ENCODE measurements around the gene TRMT6. TPM values are rescaled to one million over a fixed set of nuclear protein-coding genes. Genes with fewer than 3 reads are reported as not detected.

The TRMT6 gene
- polyA plus RNA-seq, 3 donors, result 17.0 to 21.8 (median 18.6) TPM

DNA sequence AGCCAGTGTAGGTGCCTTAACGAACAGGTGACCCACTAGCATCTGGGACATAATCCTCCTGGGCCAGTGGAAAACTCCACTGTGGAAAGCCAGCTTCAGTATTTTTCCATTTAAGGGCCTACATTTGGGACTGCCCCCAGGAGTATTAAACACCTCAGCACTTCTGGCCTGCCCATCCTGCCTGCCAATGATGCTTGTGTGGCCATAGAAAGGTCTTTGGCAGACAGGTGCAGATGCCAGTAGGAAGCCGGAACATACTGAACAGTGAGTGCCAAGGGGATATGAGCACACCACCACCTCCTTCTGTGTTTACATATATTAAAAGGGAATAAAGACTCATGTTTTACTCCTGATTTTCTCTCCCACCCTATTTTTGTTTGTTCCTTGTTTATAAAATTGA is 20.0 kb upstream of the TRMT6 start:
- DNase-seq (ENCODE audit: extremely low read depth in 1 of 11, low read depth in 9 of 11, low spot score in 4 of 11), result no peak

DNA sequence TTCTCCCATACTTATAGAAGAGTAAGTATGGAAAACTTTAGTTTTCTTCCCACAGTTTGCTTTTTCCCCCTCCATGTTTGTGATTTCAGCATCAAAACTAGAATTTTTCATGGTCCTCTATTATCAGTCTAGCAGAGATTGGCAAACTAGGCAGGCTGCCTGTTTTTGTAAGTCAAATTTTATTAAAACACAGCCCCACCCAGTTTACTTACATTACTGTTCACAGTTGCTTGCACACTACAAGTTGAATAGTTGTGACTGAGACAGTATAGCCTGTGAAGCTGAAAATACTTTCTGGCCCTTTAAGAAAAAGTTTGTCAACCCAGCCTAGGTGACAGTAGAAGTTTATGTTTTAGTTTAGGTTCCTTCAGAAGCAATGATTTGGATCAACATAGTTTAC is 19.6 kb upstream of the TRMT6 start:
- DNase-seq (ENCODE audit: extremely low read depth in 1 of 11, low read depth in 9 of 11, low spot score in 4 of 11), result no peak

DNA sequence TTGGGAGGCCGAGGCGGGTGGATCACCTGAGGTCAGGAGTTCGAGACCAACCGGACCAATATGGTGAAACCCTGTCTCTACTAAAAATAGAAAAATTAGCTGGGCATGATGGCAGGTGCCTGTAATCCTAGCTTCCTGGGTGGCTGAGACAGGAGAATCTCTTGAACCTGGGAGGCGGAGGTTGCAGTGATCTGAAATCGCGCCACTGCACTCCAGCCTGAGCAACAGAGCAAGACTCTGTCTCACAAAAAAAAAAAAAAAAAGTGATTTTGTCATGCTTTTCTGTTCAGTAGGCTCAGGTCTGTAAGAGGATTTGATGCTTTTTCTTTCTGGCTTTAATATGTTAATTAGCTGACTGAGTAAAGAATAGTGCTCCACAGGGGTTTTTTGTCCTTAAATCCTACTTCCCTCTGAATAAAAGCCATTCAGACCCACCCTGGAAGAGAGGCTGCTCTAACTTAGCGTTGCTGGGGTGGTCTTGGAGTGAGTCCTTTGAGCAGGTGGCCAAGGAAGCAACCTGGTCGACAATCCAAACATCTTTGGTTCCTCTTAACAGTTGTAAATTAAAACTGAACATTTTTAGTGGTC is 19.1 kb upstream of the TRMT6 start:
- DNase-seq (ENCODE audit: extremely low read depth in 1 of 11, low read depth in 9 of 11, low spot score in 4 of 11), result no peak

DNA sequence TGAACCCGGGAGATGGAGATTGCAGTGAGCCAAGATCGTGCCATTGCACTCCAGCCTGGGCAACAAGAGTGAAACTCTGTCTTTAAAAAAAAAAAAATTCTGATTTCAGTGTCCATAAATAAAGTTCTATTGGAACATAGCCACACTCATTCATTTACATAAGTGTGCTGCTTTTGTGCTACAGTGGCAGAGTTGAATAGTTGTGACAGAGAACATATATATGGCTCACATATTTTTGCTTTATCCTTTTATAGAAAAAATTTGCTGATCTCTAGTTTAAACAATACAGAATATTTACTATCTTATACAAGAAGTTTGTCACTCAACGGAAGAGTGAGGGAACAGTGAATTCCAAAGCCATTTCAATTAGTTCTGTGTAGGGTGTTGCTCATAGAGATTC is 18.1 kb upstream of the TRMT6 start:
- DNase-seq (ENCODE audit: extremely low read depth in 1 of 11, low read depth in 9 of 11, low spot score in 4 of 11), result no peak

DNA sequence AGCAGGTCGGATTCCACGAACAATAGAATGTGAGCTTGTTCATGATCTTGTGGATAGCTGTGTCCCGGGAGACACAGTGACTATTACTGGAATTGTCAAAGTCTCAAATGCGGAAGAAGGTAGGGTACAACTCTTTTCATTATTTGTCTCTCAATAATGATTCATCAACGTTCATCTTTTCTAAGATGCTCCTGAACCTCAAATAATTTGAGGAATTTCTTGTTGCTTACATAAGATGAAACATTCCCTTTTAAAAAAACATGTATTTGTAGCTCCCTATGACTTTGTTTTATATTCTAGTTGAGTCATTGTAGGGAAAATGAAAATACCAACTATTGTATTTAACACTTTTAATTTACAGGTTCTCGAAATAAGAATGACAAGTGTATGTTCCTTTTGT is 17.1 kb upstream of the TRMT6 start:
- DNase-seq (ENCODE audit: extremely low read depth in 1 of 11, low read depth in 9 of 11, low spot score in 4 of 11), result no peak

DNA sequence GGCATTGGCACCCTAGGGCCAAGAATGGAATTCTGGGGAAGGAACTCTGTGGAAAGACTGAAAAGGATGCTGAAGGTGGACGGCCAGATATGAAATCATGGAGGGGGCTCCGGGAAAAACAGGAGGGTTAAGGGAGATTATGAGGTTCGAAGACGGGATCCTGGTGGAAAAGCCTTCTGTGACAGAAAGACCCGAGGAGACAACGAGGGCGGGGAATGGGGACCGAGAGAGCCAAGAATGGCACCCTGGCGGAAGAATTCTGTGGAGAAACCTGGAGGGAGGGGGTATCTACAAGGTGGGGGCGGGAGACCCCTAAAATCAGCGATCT is 426 bp downstream of the TRMT6 start:
- no peak for DNase-seq (ENCODE audit: extremely low read depth in 1 of 11, low read depth in 9 of 11, low spot score in 4 of 11)

DNA sequence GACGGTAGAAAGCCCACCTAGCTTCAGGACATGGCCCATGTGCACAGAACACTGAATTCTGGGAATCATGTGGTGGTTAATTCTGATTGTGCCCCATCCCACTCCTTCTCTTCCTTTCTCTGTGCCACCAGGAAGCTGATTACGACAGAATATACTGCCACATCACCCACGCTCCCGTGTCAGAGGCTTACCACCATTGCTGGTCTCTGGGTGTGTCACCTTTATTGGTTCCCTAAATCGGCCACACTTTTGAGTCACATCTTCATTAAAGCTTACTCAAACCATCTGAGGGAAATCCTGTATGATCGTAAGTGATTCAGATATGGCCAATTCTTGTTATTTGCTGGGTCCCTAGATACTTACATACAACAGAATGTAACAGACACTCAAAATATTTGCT is 3.1 kb downstream of the TRMT6 start:
- no peak for DNase-seq (ENCODE audit: extremely low read depth in 1 of 11, low read depth in 9 of 11, low spot score in 4 of 11)

DNA sequence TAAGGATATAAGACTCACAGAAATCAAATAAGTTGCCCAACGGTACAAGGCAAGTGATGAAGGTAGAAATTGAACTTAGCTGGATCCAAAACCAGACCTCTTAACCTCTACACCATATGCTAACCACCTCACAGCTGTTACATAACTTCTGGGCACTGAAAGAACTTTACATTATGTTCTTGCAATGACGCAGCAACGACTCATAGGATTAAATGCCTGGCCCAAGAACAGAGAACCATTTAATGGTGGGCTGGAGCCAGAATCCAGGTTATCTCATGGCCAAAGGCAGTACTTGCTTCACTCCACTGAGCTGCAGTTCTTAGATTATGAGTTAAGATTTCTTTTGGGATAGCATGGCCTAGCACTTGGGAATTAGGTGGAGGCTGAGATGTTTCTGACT is 4.4 kb downstream of the TRMT6 start:
- no peak for DNase-seq (ENCODE audit: extremely low read depth in 1 of 11, low read depth in 9 of 11, low spot score in 4 of 11)

DNA sequence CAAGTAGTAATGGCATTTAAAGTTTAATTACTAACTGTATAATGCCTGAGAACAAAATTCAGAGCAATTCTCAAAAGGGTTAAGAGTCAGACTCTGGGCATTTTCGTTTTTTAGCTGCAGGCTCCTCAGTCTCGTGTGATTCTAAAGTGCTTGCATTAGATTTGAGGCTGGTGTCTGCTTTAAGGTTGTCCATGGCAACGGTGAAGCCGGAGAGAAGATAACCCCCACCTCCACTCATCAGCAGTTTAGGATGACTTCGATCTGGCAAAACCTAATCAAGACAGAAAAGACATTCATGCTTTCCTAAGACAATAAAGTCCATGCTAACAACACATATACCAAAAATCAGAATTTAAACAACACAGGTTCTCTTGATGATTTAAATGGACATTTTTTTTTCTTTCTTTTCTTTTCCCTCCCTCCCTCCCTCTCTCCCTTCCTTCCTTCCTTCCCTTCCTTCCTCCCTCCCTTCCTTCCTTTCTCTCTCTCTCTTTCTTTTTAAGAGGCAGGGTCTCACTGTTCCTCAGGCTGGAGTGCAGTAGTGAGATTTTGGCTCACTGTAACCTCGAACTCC is 11.8 kb downstream of the TRMT6 start:
- DNase-seq (ENCODE audit: extremely low read depth in 1 of 11, low read depth in 9 of 11, low spot score in 4 of 11), result no peak

DNA sequence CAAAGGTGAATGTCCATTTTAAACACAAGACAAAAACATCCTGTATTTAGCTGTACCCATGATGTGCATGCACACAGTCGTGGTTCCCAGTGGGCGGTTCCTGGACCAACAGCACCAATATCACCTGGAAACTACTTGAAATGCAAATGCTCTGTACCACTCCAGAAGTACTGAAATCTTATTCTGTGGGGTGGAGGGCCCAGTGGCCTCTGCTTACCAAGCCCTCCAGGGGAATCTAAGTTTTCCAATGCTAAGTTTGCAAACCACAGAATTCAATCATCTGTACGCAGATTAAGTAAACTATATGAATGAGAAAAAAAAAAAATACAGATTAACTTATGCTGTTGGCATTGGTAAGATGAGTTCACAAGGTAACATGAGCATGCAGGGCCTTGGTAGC is 14.1 kb downstream of the TRMT6 start:
- DNase-seq (ENCODE audit: extremely low read depth in 1 of 11, low read depth in 9 of 11, low spot score in 4 of 11), result no peak

DNA sequence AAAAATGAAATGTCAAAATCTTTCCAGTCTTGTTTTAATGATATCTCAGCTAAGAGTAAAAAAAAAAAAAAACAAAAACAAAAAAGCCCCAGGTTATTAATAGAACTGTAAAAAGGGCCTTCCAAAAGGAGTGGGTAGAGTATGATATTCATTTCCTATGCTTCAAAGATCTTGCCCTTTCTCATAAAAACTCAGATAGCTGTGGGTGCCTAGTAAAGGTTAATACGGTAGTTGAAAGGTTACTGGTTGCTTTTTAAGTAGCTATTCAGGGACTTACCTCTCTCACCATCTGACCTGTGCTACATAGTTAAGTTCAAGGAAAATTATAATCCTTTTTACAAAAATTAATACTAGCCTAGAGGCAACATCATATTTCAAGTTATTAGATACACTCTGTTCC is 14.9 kb downstream of the TRMT6 start:
- no peak for DNase-seq (ENCODE audit: extremely low read depth in 1 of 11, low read depth in 9 of 11, low spot score in 4 of 11)

DNA sequence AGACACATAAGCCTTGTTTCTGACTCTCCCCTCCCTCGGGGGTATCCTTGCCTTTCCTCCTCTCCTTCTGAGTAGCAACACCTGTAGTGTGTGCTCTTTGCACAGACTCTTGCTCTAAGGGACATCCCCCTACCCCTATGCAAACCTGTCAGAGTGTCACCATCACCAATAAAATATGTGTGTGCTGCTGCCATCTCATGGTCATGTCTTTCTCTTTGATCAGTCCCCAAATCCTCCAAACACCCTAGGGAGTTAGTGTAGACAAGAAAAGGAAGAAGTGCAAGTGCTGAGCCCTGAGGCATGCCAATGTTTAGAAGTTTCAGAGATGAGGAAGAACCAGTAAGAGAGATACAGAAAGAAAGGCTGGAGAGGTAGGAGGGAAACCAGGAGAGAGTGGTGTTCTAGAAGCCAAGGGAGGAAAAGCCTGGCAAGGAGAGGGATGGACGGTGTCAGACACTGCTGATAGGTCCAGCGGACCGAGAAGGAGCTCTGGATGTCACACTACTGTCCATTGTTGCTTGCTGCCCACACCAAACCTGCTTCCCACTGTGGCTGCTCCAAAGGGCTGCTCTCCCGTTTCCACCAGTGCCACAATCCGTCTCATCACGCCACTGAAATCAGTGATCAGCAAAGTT is 16.4 kb downstream of the TRMT6 start:
- DNase-seq (ENCODE audit: extremely low read depth in 1 of 11, low read depth in 9 of 11, low spot score in 4 of 11), result no peak

DNA sequence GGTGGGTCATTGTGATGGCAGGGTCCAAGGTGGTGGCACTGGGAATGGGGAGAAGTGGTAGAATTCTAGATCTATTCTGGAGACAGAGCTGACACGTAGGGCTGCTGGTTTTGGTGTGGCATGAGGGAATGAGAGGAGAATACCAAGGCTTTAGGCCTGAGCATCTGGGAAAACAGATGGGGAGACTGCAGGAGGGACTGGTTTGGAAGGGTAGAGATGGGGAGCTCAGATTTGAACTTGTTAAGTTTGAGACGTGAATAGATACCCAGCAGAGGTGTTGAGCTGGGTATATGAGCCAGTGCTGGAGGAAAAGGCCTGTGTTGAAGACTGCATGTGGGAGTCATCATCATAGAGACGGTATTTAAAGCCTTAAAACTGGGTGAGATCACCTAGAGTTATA is 17.5 kb downstream of the TRMT6 start:
- DNase-seq (ENCODE audit: extremely low read depth in 1 of 11, low read depth in 9 of 11, low spot score in 4 of 11), result no peak

DNA sequence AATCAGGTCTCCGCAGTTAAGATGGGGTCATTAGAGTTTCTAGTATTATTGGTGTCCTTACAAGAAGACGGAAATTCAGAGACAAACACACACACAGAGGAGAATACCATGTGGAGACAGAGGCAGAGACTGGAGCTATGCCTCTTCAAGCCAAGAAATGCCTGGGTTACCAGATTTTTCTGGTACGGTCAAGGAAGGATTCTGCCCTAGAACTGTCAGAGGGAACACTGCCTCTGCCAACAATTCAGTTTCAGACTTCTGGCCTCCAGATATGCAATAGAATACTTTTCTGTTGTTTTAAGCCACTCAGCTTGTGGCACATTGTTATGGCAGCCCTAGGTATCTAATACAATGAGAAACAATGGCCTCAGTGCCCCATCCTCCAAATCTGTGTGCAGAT is 18.9 kb downstream of the TRMT6 start:
- DNase-seq (ENCODE audit: extremely low read depth in 1 of 11, low read depth in 9 of 11, low spot score in 4 of 11), result no peak

DNA sequence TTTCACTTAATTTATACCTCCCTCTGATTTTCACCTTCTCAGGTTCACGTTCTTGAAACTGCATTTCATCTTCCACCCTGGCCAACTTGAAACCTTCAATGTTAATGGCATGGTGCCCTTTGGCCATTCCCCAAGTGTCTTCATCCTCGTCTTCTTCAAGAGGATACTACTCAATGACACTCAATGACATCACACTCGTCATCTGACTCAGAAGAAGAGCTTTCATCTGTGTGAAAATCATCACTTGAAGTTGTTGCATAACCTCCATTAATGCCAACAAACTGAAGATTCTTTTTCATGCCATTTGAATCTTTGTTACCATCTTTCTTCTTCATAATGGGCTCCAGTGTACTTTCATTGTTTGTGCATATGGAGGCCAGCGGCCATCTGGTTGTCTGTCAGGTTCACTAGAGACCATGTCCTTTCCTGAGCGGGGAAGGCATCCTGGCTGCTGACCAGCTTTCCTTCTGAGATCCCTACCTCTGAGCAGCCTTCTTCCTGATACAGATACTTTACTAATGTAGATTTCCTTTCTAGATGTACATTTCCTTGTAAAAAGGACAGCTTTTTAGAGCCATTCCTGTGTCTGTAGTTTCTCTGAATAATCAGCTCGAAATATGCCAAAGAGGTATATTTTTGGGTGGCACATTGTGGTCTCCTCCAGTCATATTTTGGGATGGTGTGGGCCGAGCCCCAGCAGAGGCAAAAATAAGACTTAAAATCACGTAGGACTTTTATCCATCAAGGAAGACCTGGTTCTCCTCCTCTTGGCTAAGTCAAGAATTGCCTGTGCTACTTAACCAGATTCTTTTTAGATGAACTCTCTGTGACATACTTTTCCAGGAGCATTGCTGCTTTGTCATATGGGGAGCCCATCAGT is 21.3 kb downstream of the TRMT6 start:
- no peak for DNase-seq (ENCODE audit: extremely low read depth in 1 of 11, low read depth in 9 of 11, low spot score in 4 of 11)

DNA sequence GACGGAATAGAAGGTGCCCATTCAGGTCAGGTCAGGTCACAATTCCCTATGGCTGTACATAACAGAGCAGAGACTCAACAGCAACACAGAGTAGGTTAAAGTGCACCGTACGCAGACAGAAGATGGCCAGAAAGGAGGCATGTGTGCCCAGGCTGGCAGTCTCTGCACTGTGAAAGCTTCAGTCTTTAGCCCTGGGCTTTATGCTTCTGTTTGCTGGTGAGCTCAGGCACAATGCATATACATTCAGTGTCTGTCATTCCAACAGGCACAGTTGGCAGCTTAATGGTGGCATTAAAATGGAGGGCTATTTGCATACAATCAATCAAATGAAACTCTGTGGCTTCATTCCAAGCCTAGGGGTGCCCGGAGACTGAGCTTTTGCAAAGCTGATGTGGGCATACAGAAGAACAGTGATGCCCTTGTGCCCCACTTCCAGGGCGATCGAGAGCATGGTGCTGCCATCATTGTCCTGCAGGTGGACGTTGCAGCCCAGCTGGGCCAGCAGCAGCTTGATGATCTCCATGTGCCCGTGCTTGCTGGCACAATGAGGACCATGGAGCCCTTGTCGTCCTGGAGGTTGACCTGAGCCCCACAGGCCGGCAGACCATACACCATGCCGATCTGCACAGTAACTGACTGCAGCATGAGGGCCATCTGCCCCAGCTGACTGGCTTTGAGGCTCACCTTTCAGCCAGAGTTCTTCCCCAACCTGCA is 22.4 kb downstream of the TRMT6 start:
- no peak for DNase-seq (ENCODE audit: extremely low read depth in 1 of 11, low read depth in 9 of 11, low spot score in 4 of 11)

DNA sequence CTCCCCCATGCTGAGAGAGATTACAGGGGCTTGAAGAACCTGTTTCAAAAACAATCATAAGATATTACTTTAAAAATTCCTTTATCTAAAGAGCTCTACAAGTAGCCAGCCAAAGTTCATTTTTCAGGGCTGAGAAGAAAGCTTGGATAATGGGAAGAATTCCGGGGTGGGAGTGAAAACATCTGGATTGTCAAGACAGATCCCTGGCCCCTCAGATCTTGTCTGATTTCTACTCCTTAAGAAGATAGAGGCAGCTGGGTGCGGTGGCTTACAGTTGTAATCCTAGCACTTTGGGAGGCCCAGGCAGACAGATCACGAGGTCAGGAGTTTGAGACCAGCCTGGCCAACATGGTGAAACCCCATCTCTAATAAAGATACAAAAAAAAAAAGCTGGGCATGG is 24.8 kb downstream of the TRMT6 start:
- no peak for DNase-seq (ENCODE audit: extremely low read depth in 1 of 11, low read depth in 9 of 11, low spot score in 4 of 11)

DNA sequence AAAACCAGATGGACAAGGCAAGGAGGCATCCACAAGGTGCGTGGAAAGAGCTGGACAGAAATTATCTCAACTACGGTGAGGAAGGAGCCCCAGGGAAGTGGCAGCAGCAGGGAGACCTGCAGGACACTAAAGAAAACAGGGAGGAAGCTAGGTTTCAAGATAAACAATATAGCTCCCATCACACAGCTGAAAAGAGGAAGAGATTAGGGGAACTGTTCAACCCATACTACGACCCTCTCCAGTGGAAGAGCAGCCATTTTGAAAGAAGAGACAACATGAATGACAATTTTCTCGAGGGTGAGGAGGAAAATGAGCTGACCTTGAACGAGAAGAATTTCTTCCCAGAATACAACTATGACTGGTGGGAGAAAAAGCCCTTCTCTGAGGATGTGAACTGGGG is 26.8 kb downstream of the TRMT6 start:
- no peak for DNase-seq (ENCODE audit: extremely low read depth in 1 of 11, low read depth in 9 of 11, low spot score in 4 of 11)

DNA sequence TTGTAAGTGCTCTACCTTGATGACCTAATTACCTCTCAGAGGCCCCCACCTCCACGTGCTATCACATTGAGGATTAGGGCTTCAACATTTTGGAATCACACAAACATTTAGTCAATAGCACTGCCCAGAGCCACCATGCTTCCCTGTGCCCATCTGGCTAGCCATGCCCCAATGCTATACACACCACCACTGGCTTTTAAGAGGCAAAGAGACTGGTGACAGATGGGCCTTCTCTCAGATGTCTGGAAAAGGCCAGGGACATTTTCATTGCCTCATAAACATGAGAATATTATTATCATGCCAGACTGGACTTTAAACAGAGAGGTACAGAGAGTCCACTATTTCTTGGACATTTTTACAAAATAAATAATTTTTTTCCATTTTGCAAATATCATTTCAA is 29.8 kb downstream of the TRMT6 start:
- no peak for DNase-seq (ENCODE audit: extremely low read depth in 1 of 11, low read depth in 9 of 11, low spot score in 4 of 11)
